GM10266 (cell line): ENCODE data around the gene ATP8A2.
A peak's percentile ranks its signal among the peaks of the same experiment; 100 is the strongest.

ENCODE experiments used
- DNase-seq: peaks from one replicate; pipeline ENCODE4 v3.0.0; 2012; ENCODE audit errors: extremely low spot score
- CTCF ChIP-seq: IDR thresholded peaks from 2 replicates; pipeline ENCODE4 v1.5.1; 2012; ENCODE audit warnings: mild to moderate bottlenecking, low read depth; ENCODE audit not compliant: control insufficient read depth, insufficient read depth; ENCODE audit errors: missing control alignments

Gene ATP8A2

GRCh38 chr13:25574437-25575411, 202.9 kb downstream of the ATP8A2 start:
- peak; percentile 79 for TF ChIP-seq CTCF
- peak; percentile 48 for DNase-seq

GRCh38 chr13:25575562-25575961, 203.8 kb downstream of the ATP8A2 start:
- TF ChIP-seq CTCF, result no peak
- DNase-seq, result no peak

- no peak for TF ChIP-seq CTCF
- no peak for DNase-seq
Measured at GRCh38 chr13:25578526-25578925, 206.8 kb downstream of the ATP8A2 start.

- TF ChIP-seq CTCF, result peak; percentile 4
- no peak for DNase-seq
Measured at GRCh38 chr13:25579221-25579620, 207.4 kb downstream of the ATP8A2 start.

DNA sequence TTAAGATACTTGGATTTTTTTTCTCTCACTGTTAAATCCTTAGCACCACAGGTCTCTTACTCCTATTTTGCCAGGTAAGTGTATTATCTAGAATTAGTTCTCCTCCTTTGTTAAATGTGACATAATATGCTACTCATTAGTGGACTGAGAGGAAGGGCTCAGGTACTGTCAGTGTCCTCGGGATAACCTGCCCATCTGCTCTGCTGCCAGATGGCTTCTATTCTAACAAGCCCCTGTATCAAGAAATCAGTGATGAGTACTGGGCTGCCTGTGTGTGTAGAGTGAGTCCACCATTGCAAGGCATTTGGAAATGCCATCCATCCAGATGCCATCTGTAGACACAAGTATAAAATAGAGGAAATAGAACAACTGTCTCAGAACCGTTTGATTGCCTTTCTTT, 209.6 kb downstream of the ATP8A2 start:
- DNase-seq, result no peak
- no peak for TF ChIP-seq CTCF

- no peak for DNase-seq
- no peak for TF ChIP-seq CTCF
Measured at GRCh38 chr13:25584087-25584486, 212.3 kb downstream of the ATP8A2 start.

DNA sequence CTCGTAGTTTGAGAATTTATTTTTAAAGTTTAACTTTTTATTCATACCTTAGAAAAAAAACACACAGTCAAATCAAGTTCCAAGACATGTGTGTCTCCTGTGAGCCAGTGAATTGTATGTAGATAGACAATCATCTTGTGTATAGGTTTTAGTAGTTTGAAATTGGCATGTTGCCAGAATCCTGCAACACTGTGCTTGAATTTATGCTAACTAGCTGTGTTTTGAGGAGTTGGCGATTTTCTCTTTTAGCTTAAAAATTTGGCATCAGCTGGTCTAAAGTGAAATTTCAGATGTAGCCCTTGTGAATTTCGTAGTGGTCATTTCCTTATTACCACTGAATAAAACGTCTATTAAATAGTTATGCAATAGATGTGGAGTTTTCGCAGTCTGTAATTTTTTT, 213.2 kb downstream of the ATP8A2 start:
- no peak for TF ChIP-seq CTCF
- no peak for DNase-seq
